Measurements from ENCODE around the gene NOSIP. TPM values are rescaled to one million over a fixed set of nuclear protein-coding genes. Genes with fewer than 3 reads are reported as not detected.
A peak's percentile ranks its signal among the peaks of the same experiment; 100 is the strongest.

NOSIP gene
- total RNA-seq, 2 experiments from 2014 or later = 75.6 to 79.4 TPM

DNA sequence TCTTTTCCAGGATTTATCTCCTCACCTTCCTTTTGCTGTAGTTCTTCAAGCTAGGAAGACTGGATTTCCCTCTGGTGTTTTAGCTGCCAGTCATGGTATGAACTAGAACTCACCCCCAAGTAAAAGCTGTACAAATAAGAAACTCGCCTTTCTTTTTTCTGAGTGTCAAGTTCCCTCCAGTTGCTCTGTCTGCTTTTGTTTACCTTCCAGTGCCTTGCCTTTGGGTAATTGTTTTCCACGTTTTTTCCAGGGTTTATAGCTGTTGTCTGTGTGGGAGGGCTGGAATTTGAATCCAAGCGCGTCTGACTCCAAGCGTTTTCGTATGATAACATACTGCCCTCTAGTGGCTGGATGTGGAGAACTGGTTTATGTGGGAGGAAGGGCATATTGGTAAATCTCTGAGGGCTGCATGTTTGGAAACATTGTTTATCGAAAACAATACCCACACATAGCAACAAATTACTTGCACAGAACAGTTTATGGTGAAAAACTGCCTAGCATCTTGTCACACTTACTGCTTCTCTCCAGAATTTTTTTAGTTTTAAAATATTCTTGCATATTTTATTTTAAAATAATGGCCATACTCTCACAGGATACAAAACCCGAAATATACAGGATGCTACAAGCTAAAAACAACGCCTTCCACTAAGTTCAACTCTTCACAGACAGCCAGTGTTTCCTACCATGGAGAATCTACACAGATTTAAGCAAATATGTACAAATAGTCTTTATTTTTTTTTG is 33.4 kb downstream of the NOSIP start:
- TF ChIP-seq, protein P1, sequence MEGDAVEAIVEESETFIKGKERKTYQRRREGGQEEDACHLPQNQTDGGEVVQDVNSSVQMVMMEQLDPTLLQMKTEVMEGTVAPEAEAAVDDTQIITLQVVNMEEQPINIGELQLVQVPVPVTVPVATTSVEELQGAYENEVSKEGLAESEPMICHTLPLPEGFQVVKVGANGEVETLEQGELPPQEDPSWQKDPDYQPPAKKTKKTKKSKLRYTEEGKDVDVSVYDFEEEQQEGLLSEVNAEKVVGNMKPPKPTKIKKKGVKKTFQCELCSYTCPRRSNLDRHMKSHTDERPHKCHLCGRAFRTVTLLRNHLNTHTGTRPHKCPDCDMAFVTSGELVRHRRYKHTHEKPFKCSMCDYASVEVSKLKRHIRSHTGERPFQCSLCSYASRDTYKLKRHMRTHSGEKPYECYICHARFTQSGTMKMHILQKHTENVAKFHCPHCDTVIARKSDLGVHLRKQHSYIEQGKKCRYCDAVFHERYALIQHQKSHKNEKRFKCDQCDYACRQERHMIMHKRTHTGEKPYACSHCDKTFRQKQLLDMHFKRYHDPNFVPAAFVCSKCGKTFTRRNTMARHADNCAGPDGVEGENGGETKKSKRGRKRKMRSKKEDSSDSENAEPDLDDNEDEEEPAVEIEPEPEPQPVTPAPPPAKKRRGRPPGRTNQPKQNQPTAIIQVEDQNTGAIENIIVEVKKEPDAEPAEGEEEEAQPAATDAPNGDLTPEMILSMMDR (IDR thresholded peaks at IDR 0.05) = peak; percentile 93
- ATAC-seq = peak; percentile 63
- Mint-ChIP-seq H3K4me1 (ENCODE audit: low read depth) (peaks cover 28% of the 10 kb centered on the region), H3K9me3 (no peaks in the 10 kb centered on the region), H3K4me3 (peak overlapping the region; percentile 64), H3K27ac (peak overlapping the region; percentile 54), H3K36me3 (ENCODE audit: low read depth) (no peaks in the 10 kb centered on the region), H3K27me3 (no peaks in the 10 kb centered on the region)
- ChIA-PET POLR2A (interaction anchor here (1.0 to 2.0 kb wide), 9 partner anchors 11 to 131 kb away, joined by 3 to 8 read pairs (median 3); partner anchors contain the start of gene RCN3), CTCF (interaction anchor here (0.7 to 9.6 kb wide), 30 partner anchors 9 to 321 kb away, joined by 3 to 232 read pairs (median 8); partner anchors contain the start of genes FCGRT, NOSIP, PRMT1 and PRRG2)
- DNase-seq = peak; percentile 78
- intact Hi-C loops (cut with micrococcal nuclease) = loop anchor here (2.0 kb wide), 1 partner anchor 44 kb away; no protein-coding TSS in a partner anchor

DNA sequence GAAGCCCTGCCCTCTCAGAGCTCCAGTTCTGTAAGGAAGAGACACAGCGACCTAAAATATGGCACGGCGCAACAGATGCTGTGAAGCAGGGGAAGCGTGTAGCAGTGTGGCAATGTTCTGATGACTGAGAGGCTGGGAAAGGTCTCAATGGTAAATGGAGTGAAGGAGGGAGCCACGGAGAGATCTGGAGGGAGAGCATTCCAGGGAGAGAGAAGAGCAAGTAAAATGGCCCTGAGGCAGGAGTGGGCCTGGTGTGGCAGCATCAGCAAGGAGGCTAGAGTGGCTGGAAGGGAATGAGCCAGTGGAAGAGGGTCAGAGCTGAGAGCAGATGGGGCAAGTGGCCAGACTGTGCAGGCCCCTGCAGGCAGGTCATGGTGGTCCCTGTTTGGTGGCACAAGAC is 36.2 kb downstream of the NOSIP start:
- intact Hi-C loops (cut with micrococcal nuclease) = no loop called here
- H3K4me3 Mint-ChIP-seq = no peak overlapping the region
- CTCF ChIA-PET = interaction anchor here (0.8 to 9.6 kb wide), 3 partner anchors 9 to 37 kb away, joined by 3 to 232 read pairs (median 3); no protein-coding TSS in a partner anchor
- no peak overlapping the region for H3K27ac Mint-ChIP-seq
- no peaks in the 10 kb centered on the region for H3K9me3 Mint-ChIP-seq
- TF ChIP-seq, protein P1 (IDR thresholded peaks at IDR 0.05) = no peak
- H3K4me1 Mint-ChIP-seq (ENCODE audit: low read depth) = peaks cover 15% of the 10 kb centered on the region
- ATAC-seq = no peak
- POLR2A ChIA-PET = interaction anchor here (1.1 kb wide), 1 partner anchor 36 kb away, joined by 4 read pairs; the partner anchor contains the start of gene NOSIP
- no peak for DNase-seq
- H3K36me3 Mint-ChIP-seq (ENCODE audit: low read depth) = no peaks in the 10 kb centered on the region
- no peaks in the 10 kb centered on the region for H3K27me3 Mint-ChIP-seq

DNA sequence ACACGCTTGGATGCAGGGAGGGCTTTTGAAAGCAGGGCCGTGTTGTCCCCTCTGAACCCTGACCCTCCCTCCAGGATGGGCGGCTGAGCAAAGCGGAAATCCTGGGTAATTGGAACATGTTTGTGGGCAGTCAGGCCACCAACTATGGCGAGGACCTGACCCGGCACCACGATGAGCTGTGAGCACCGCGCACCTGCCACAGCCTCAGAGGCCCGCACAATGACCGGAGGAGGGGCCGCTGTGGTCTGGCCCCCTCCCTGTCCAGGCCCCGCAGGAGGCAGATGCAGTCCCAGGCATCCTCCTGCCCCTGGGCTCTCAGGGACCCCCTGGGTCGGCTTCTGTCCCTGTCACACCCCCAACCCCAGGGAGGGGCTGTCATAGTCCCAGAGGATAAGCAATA is 37.3 kb downstream of the NOSIP start:
- no peak for ATAC-seq
- Mint-ChIP-seq H3K4me3 (no peak overlapping the region), H3K27me3 (no peaks in the 10 kb centered on the region), H3K4me1 (ENCODE audit: low read depth) (peaks cover 8% of the 10 kb centered on the region), H3K9me3 (no peaks in the 10 kb centered on the region), H3K36me3 (ENCODE audit: low read depth) (no peaks in the 10 kb centered on the region), H3K27ac (no peak overlapping the region)
- ChIA-PET CTCF (interaction anchor here (1.0 to 1.1 kb wide), 2 partner anchors 14 to 27 kb away, joined by 3 read pairs; no protein-coding TSS in a partner anchor), POLR2A (no interaction called here)
- no peak for DNase-seq
- intact Hi-C loops (cut with micrococcal nuclease) = no loop called here
- TF ChIP-seq, protein P1 (IDR thresholded peaks at IDR 0.05) = no peak

DNA sequence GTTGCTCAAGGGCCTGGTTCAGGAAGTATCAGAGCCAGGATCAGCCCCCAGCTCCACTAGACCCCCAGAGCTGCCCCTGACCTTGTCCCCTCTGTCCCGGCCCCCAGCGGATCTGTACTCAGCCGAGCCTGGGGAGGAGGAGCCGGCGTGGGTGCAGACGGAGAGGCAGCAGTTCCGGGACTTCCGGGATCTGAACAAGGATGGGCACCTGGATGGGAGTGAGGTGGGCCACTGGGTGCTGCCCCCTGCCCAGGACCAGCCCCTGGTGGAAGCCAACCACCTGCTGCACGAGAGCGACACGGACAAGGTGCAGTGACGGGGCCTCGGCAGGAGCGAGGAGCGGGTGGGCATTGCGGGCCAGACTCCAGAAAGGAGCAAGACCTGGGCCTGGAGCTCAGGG is 37.9 kb downstream of the NOSIP start:
- H3K27ac Mint-ChIP-seq = no peak overlapping the region
- POLR2A ChIA-PET = no interaction called here

More for the DNA sequence above, 37.9 kb downstream of the NOSIP start:
- DNase-seq (no peak), ATAC-seq (no peak)
- H3K4me3 Mint-ChIP-seq = no peak overlapping the region
- intact Hi-C loops (cut with micrococcal nuclease) = no loop called here
- H3K4me1 Mint-ChIP-seq (ENCODE audit: low read depth) = peaks cover 8% of the 10 kb centered on the region
- TF ChIP-seq, protein P1 (IDR thresholded peaks at IDR 0.05) = no peak
- no peaks in the 10 kb centered on the region for H3K9me3 Mint-ChIP-seq
- CTCF ChIA-PET = interaction anchor here (1.1 to 1.6 kb wide), 2 partner anchors 14 to 27 kb away, joined by 3 read pairs; no protein-coding TSS in a partner anchor
- no peaks in the 10 kb centered on the region for H3K36me3 Mint-ChIP-seq (ENCODE audit: low read depth)
- H3K27me3 Mint-ChIP-seq = no peaks in the 10 kb centered on the region

Measured in activated CD8-positive, alpha-beta T cell treated with anti-CD3 and anti-CD28 coated beads for 36 hours (primary cell).